ENCODE data around the gene CNOT8.
A peak's percentile ranks its signal among the peaks of the same experiment; 100 is the strongest.
"Not testable (repeated sequence)": the region's sequence is repeated elsewhere in the genome, so short reads cannot be mapped to it uniquely, and the experiment has no call there.

Gene CNOT8

GRCh38 chr5:154858297-154858971, at the start of gene CNOT8:
CNOT8 (plus strand) TSS chr5:154858627; CDS start chr5:154863279, 4,652 bp downstream.
- peak; percentile 95 to 98 (median 96) for DNase-seq (ENCODE audit: low read depth in 4 of 4, low spot score in 1 of 4)

- no peak for DNase-seq (ENCODE audit: low read depth in 4 of 4, low spot score in 1 of 4)
These were observed 47.2 kb upstream of the CNOT8 start for GRCh38 chr5:154811239-154811638.

GRCh38 chr5:154811653-154812465, 46.6 kb upstream of the CNOT8 start:
- DNase-seq (ENCODE audit: low read depth in 4 of 4, low spot score in 1 of 4), result peak; percentile 26 to 45 (median 38)

GRCh38 chr5:154813158-154813557, 45.3 kb upstream of the CNOT8 start:
- DNase-seq (ENCODE audit: low read depth in 4 of 4, low spot score in 1 of 4), result no peak

GRCh38 chr5:154813736-154814135, 44.7 kb upstream of the CNOT8 start:
- no peak for DNase-seq (ENCODE audit: low read depth in 4 of 4, low spot score in 1 of 4)

GRCh38 chr5:154815025-154815424, 43.4 kb upstream of the CNOT8 start:
- no peak for DNase-seq (ENCODE audit: low read depth in 4 of 4, low spot score in 1 of 4)

- DNase-seq (ENCODE audit: low read depth in 4 of 4, low spot score in 1 of 4), result no peak
These were observed 42.7 kb upstream of the CNOT8 start for GRCh38 chr5:154815684-154816247.

GRCh38 chr5:154816891-154817492, 41.4 kb upstream of the CNOT8 start:
- DNase-seq (ENCODE audit: low read depth in 4 of 4, low spot score in 1 of 4), result no peak

- DNase-seq (ENCODE audit: low read depth in 4 of 4, low spot score in 1 of 4), result no peak
These were observed 40.6 kb upstream of the CNOT8 start for GRCh38 chr5:154817815-154818214.

GRCh38 chr5:154818471-154819116, 39.8 kb upstream of the CNOT8 start:
- no peak for DNase-seq (ENCODE audit: low read depth in 4 of 4, low spot score in 1 of 4)

- DNase-seq (ENCODE audit: low read depth in 4 of 4, low spot score in 1 of 4), result no peak
These were observed 38.9 kb upstream of the CNOT8 start for GRCh38 chr5:154819546-154819945.

- DNase-seq (ENCODE audit: low read depth in 4 of 4, low spot score in 1 of 4), result no peak
These were observed 38.0 kb upstream of the CNOT8 start for GRCh38 chr5:154820383-154820782.

GRCh38 chr5:154822896-154823295, 35.5 kb upstream of the CNOT8 start:
- DNase-seq (ENCODE audit: low read depth in 4 of 4, low spot score in 1 of 4), result not testable (repeated sequence)

- DNase-seq (ENCODE audit: low read depth in 4 of 4, low spot score in 1 of 4), result no peak
These were observed 34.8 kb upstream of the CNOT8 start for GRCh38 chr5:154823605-154824004.

- DNase-seq (ENCODE audit: low read depth in 4 of 4, low spot score in 1 of 4), result no peak
These were observed 34.4 kb upstream of the CNOT8 start for GRCh38 chr5:154824070-154824469.

- no peak for DNase-seq (ENCODE audit: low read depth in 4 of 4, low spot score in 1 of 4)
These were observed 29.2 kb upstream of the CNOT8 start for GRCh38 chr5:154829181-154829588.

GRCh38 chr5:154829589-154830218, 28.7 kb upstream of the CNOT8 start:
- no peak for DNase-seq (ENCODE audit: low read depth in 4 of 4, low spot score in 1 of 4)

- DNase-seq (ENCODE audit: low read depth in 4 of 4, low spot score in 1 of 4), result no peak
These were observed 28.2 kb upstream of the CNOT8 start for GRCh38 chr5:154830219-154830595.

GRCh38 chr5:154830596-154830995, 27.8 kb upstream of the CNOT8 start:
- DNase-seq (ENCODE audit: low read depth in 4 of 4, low spot score in 1 of 4), result no peak

GRCh38 chr5:154831451-154831850, 27.0 kb upstream of the CNOT8 start:
- DNase-seq (ENCODE audit: low read depth in 4 of 4, low spot score in 1 of 4), result no peak

- DNase-seq (ENCODE audit: low read depth in 4 of 4, low spot score in 1 of 4), result not testable (repeated sequence)
These were observed 25.6 kb upstream of the CNOT8 start for GRCh38 chr5:154832804-154833203.

Measured in stimulated activated CD4-positive, alpha-beta T cell treated with anti-CD3 and anti-CD28 coated beads, Interleukin-1b, Interleukin-23, amount 100 ng/mL, for 24 hours (primary cell).